H1 (cell line): ENCODE results near the gene L3MBTL4. TPM values are rescaled to one million over a fixed set of nuclear protein-coding genes. Genes with fewer than 3 reads are reported as not detected.

Experiments used
- CTCF ChIA-PET: fragments of 300-600 bp; sonication (Branson Sonifier 250); formaldehyde crosslinking; loops from one replicate; lab custom pipeline; 2021; ENCODE audit not compliant: partially characterized antibody; lab: Charles Lee
- POLR2A ChIA-PET: fragments of 300-600 bp; sonication (Branson Sonifier 250); formaldehyde crosslinking; loops from one replicate; lab custom pipeline; 2021; ENCODE audit warnings: inconsistent platforms; ENCODE audit not compliant: partially characterized antibody; lab: Charles Lee
- DNase-seq, 2 experiments: peaks; one replicate each; pipeline versions ENCODE4 v3.0.0 to v3.0.0-alpha.2; 2010 to 2022; ENCODE audit warnings: low spot score in 2 of 2, low read depth in 1 of 2, mixed read lengths in 1 of 2
- FAIRE-seq: peaks from 2 replicates; lab custom pipeline; 2011; peaks lifted over from hg19 to GRCh38; lab: Jason Lieb, UNC
- H2AFZ ChIP-seq: 2 replicates; pipeline ENCODE4 v1.8.1; 2012; ENCODE audit warnings: low read length, inconsistent platforms
- H2AK5ac ChIP-seq: 2 replicates; pipeline ENCODE4 v1.6.1; 2013; ENCODE audit warnings: low read depth, low read length
- H2BK120ac ChIP-seq: replicated peaks from 2 replicates; pipeline ENCODE3; 2013; ENCODE audit warnings: low read depth, low read length, inconsistent platforms
- H2BK12ac ChIP-seq: 2 replicates; pipeline ENCODE4 v1.6.1; 2013; ENCODE audit warnings: low read depth, low read length
- H2BK15ac ChIP-seq: 2 replicates; pipeline ENCODE4 v1.6.1; 2013; ENCODE audit warnings: low read length
- H2BK20ac ChIP-seq: 2 replicates; pipeline ENCODE4 v1.6.1; 2013; ENCODE audit warnings: low read length
- H2BK5ac ChIP-seq: 2 replicates; pipeline ENCODE4 v1.6.1; 2013; ENCODE audit warnings: low read depth, low read length
- H3K14ac ChIP-seq: 2 replicates; pipeline ENCODE4 v1.6.1; 2013; ENCODE audit warnings: inconsistent platforms; ENCODE audit not compliant: insufficient read length
- H3K18ac ChIP-seq: 2 replicates; pipeline ENCODE4 v1.6.1; 2013; ENCODE audit warnings: low read length; ENCODE audit errors: extremely low read depth
- H3K23ac ChIP-seq: 2 replicates; pipeline ENCODE4 v1.6.1; 2013; ENCODE audit warnings: inconsistent platforms; ENCODE audit not compliant: insufficient read length
- H3K23me2 ChIP-seq: 2 replicates; pipeline ENCODE4 v1.6.1; 2013; ENCODE audit warnings: low read depth, low read length
- H3K27ac ChIP-seq: 2 replicates; pipeline ENCODE4 v1.6.1; 2011; ENCODE audit warnings: low read depth, low read length, inconsistent platforms
- H3K27me3 ChIP-seq, 4 experiments: replicated peaks in 1 of 4; 1 replicate in 1 of 4; 2 replicates in 3 of 4; pipeline versions ENCODE4 v1.6.1 to v1.8.1; 2011 to 2013; ENCODE audit warnings: low read length in 3 of 4, mild to moderate bottlenecking in 3 of 4, inconsistent platforms in 2 of 4, mixed read lengths in 2 of 4, moderate library complexity in 1 of 4; ENCODE audit not compliant: control insufficient read depth in 3 of 4, insufficient read depth in 3 of 4; ENCODE audit errors: extremely low read depth in 1 of 4
- H3K36me3 ChIP-seq, 4 experiments: 2 replicates each; pipeline versions ENCODE4 v1.6.1 to v1.8.1; 2011 to 2013; ENCODE audit warnings: mild to moderate bottlenecking in 4 of 4, low read length in 3 of 4, moderate library complexity in 2 of 4, control low read depth in 1 of 4, inconsistent platforms in 1 of 4; ENCODE audit not compliant: insufficient read depth in 4 of 4, control insufficient read depth in 2 of 4
- H3K4ac ChIP-seq: replicated peaks from 2 replicates; pipeline ENCODE3; 2013; ENCODE audit warnings: low read length, low read depth, mixed read lengths, inconsistent platforms; ENCODE audit not compliant: insufficient read length
- H3K4me1 ChIP-seq, 4 experiments: replicated peaks in 1 of 4; 1 replicate in 1 of 4; 2 replicates in 3 of 4; pipeline versions ENCODE4 v1.6.1 to v1.8.1; 2011 to 2013; ENCODE audit warnings: low read length in 3 of 4, inconsistent platforms in 2 of 4, mixed read lengths in 1 of 4; ENCODE audit not compliant: insufficient read depth in 4 of 4, control insufficient read depth in 3 of 4
- H3K4me2 ChIP-seq, 2 experiments: 2 replicates each; pipeline versions ENCODE4 v1.6.1 to v1.8.1; 2011 to 2013; ENCODE audit warnings: low read depth in 2 of 2, low read length in 2 of 2, control low read depth in 1 of 2, inconsistent platforms in 1 of 2, mild to moderate bottlenecking in 1 of 2; ENCODE audit not compliant: insufficient read depth in 1 of 2
- H3K4me3 ChIP-seq, 4 experiments: fragments of 200-600, 300-600 bp in 1 of 4; sonication (generic), shearing (Covaris generic), sonication (Bioruptor Twin) in 1 of 4; 2 replicates each; pipeline versions ENCODE4 v1.5.1 to v1.8.1; 2011 to 2016; ENCODE audit warnings: low read length in 4 of 4, low read depth in 3 of 4, control low read depth in 2 of 4, inconsistent platforms in 2 of 4, mild to moderate bottlenecking in 2 of 4, mixed read lengths in 1 of 4, moderate library complexity in 1 of 4; ENCODE audit not compliant: insufficient read depth in 2 of 4; ENCODE audit errors: extremely low read depth in 1 of 4
- H3K56ac ChIP-seq: replicated peaks from 2 replicates; pipeline ENCODE3; 2013; ENCODE audit warnings: low read depth, mild to moderate bottlenecking, mixed read lengths, low read length, inconsistent platforms; ENCODE audit not compliant: insufficient read length
- H3K79me1 ChIP-seq: 2 replicates; pipeline ENCODE4 v1.6.1; 2013; ENCODE audit warnings: low read depth, low read length, control low read depth
- H3K79me2 ChIP-seq, 2 experiments: 2 replicates each; pipeline versions ENCODE4 v1.6.1 to v1.8.1; 2012 to 2013; ENCODE audit warnings: low read length in 2 of 2, mild to moderate bottlenecking in 2 of 2, inconsistent platforms in 1 of 2; ENCODE audit not compliant: insufficient read depth in 2 of 2, control insufficient read depth in 1 of 2
- H3K9ac ChIP-seq, 4 experiments: replicated peaks in 1 of 4; 1 replicate in 1 of 4; 2 replicates in 3 of 4; pipeline versions ENCODE4 v1.6.1 to v1.8.1; 2011 to 2013; ENCODE audit warnings: low read depth in 3 of 4, low read length in 3 of 4, control low read depth in 2 of 4, mild to moderate bottlenecking in 2 of 4, moderate library complexity in 2 of 4, inconsistent platforms in 1 of 4; ENCODE audit errors: extremely low read depth in 1 of 4
- H3K9me3 ChIP-seq, 2 experiments: 2 replicates each; pipeline versions ENCODE4 v1.6.1 to v1.8.1; 2012 to 2013; ENCODE audit warnings: mild to moderate bottlenecking in 2 of 2, moderate library complexity in 2 of 2, control low read depth in 1 of 2, inconsistent platforms in 1 of 2, low read depth in 1 of 2, low read length in 1 of 2, mixed read lengths in 1 of 2; ENCODE audit not compliant: insufficient read depth in 2 of 2
- H4K20me1 ChIP-seq, 2 experiments: replicated peaks in 1 of 2; 2 replicates each; pipeline versions ENCODE3 to v1.8.1; 2011 to 2013; ENCODE audit warnings: inconsistent platforms in 2 of 2, low read length in 2 of 2, mild to moderate bottlenecking in 1 of 2; ENCODE audit not compliant: insufficient read depth in 2 of 2, control insufficient read depth in 1 of 2
- H4K5ac ChIP-seq: 2 replicates; pipeline ENCODE4 v1.6.1; 2013; ENCODE audit warnings: low read length, low read depth, mixed read lengths, inconsistent platforms; ENCODE audit not compliant: insufficient read length
- H4K8ac ChIP-seq: 2 replicates; pipeline ENCODE4 v1.8.0; 2013; ENCODE audit warnings: mild to moderate bottlenecking, moderate library complexity, low read length, inconsistent platforms; ENCODE audit not compliant: insufficient read depth; ENCODE audit errors: extremely low read depth
- H4K91ac ChIP-seq: replicated peaks from 2 replicates; pipeline ENCODE3; 2013; ENCODE audit warnings: low read length, mixed read lengths, inconsistent platforms; ENCODE audit not compliant: insufficient read length
- BACH1 ChIP-seq: IDR thresholded peaks from 2 replicates; pipeline ENCODE4 v1.6.1; 2012; ENCODE audit warnings: low read length, improper control_type of control experiment
- POLR2AphosphoS5 ChIP-seq: IDR thresholded peaks from 2 replicates; pipeline ENCODE4 v1.6.1; 2011; ENCODE audit warnings: low read depth, low read length
- SP2 ChIP-seq: IDR thresholded peaks from 2 replicates; pipeline ENCODE4 v1.6.1; 2012; ENCODE audit warnings: mild to moderate bottlenecking, low read length, inconsistent platforms
- WGBS, 2 experiments: shearing (Covaris generic) in 1 of 2; methylation state at CpG; one replicate each; pipeline versions ENCODE4 v1.1.6 to v1.1.7; 2013 to 2015; ENCODE audit warnings: low lambda C conversion rate in 2 of 2, mixed read lengths in 2 of 2, inconsistent platforms in 1 of 2, low coverage in 1 of 2, missing lambda C conversion rate in 1 of 2; ENCODE audit not compliant: insufficient replicate concordance in 2 of 2, insufficient coverage in 1 of 2, insufficient read length in 1 of 2; ENCODE audit errors: extremely low coverage in 1 of 2, missing lambda C conversion rate in 1 of 2; 5-methylcytosine and 5-hydroxymethylcytosine counted together
- polyA plus RNA-seq, 7 experiments: library from polyadenylated mRNA; depleted of rRNA in 3 of 7; stranded (reverse) in 5 of 7; unstranded in 2 of 7; fragments of >200 nt in 5 of 7; fragments of 200-250 nt in 2 of 7; gene quantifications; 1 replicate in 5 of 7; 2 replicates in 1 of 7; 4 replicates in 1 of 7; pipeline versions ENCODE4 v1.2.1 to v1.2.3, GENCODE V29; 2011 to 2013; ENCODE audit warnings: missing spikeins in 2 of 7, mixed read lengths in 2 of 7
- total RNA-seq: library from RNA; stranded (reverse); fragmentation: NEBNext Ultra II Directional; extraction: Animal tissue kit (Norgen Biotek cat#: 25700); gene quantifications from 2 replicates; pipeline ENCODE4 v1.2.1, GENCODE V29; 2021

L3MBTL4 gene
- total and polyA plus RNA-seq, 2 of the 8 experiments (the other 6 are each of a cell fraction or from before 2014, with no cell fraction given), result 1.0 to 2.1 TPM

GRCh38 chr18:6069539-6069938 lies 345.2 kb downstream of the L3MBTL4 start:
- no peak overlapping the region for H3K14ac ChIP-seq
- H3K36me3 ChIP-seq, result no peaks in the 10 kb centered on the region
- no peaks in the 10 kb centered on the region for H4K20me1 ChIP-seq
- H2BK15ac ChIP-seq, result no peak overlapping the region
- H2BK20ac ChIP-seq, result no peak overlapping the region
- no peak overlapping the region for H3K23ac ChIP-seq
- no peak overlapping the region for H2BK5ac ChIP-seq
- H3K79me1 ChIP-seq, result no peaks in the 10 kb centered on the region
- no peak overlapping the region for H2BK12ac ChIP-seq
- WGBS, 2 experiments, result 94% methylated on average over 4 of the region's 4 CpGs; no CpG with 5 or more reads in 1 of the 2 experiments
- no peaks in the 10 kb centered on the region for H3K4me1 ChIP-seq
- TF ChIP-seq BACH1 (0 out of 2 replicates have a peak, but pooled peaks have one; percentile 26), POLR2AphosphoS5 (no peak), SP2 (no peak)
- H3K23me2 ChIP-seq, result no peaks in the 10 kb centered on the region
- H4K8ac ChIP-seq, result no peak overlapping the region
- POLR2A ChIA-PET, result no interaction called here
- no peak overlapping the region for H3K18ac ChIP-seq
- H3K27ac ChIP-seq, result no peak overlapping the region
- H2AFZ ChIP-seq, result no peak overlapping the region
- H3K79me2 ChIP-seq, result no peaks in the 10 kb centered on the region
- H3K4me3 ChIP-seq, result no peak overlapping the region
- H3K9me3 ChIP-seq, result no peaks in the 10 kb centered on the region
- H3K9ac ChIP-seq, result no peak overlapping the region
- DNase-seq, result no peak
- FAIRE-seq, result no peak
- H3K56ac ChIP-seq, result no peak overlapping the region
- H3K4me2 ChIP-seq, result no peak overlapping the region
- no peak overlapping the region for H2BK120ac ChIP-seq
- no peak overlapping the region for H4K91ac ChIP-seq
- no peak overlapping the region for H2AK5ac ChIP-seq
- no peak overlapping the region for H3K4ac ChIP-seq
- CTCF ChIA-PET, result no interaction called here
- no peaks in the 10 kb centered on the region for H3K27me3 ChIP-seq
- H4K5ac ChIP-seq, result no peak overlapping the region
